Measurements from ENCODE around the gene IGLL5. TPM values are rescaled to one million over a fixed set of nuclear protein-coding genes. Genes with fewer than 3 reads are reported as not detected.
"Not testable (repeated sequence)": the region's sequence is repeated elsewhere in the genome, so short reads cannot be mapped to it uniquely, and the experiment has no call there.

IGLL5 gene
- total RNA-seq, 6 experiments from 2014 or later, result not detected

- Mint-ChIP-seq H3K9me3 (no peaks in the 10 kb centered on the region), H3K4me1 (ENCODE audit: low read depth) (no peaks in the 10 kb centered on the region), H3K36me3 (ENCODE audit: low read depth) (no peaks in the 10 kb centered on the region), H3K27ac (no peak overlapping the region), H3K27me3 (ENCODE audit: insufficient read depth) (peaks cover 17% of the 10 kb centered on the region), H3K4me3 (no peak overlapping the region)
- DNase-seq, result no peak
- TF ChIP-seq CTCF (IDR thresholded peaks at IDR 0.05), result no peak
These were observed 7.4 kb downstream of the IGLL5 start for GRCh38 chr22:22894740-22895731.

GRCh38 chr22:22895776-22896445, 8.3 kb downstream of the IGLL5 start:
- Mint-ChIP-seq H3K36me3 (ENCODE audit: low read depth) (no peaks in the 10 kb centered on the region), H3K9me3 (no peaks in the 10 kb centered on the region), H3K4me1 (ENCODE audit: low read depth) (no peaks in the 10 kb centered on the region), H3K4me3 (no peak overlapping the region), H3K27me3 (ENCODE audit: insufficient read depth) (peaks cover 15% of the 10 kb centered on the region), H3K27ac (no peak overlapping the region)
- no peak for TF ChIP-seq CTCF (IDR thresholded peaks at IDR 0.05)
- DNase-seq, result no peak

GRCh38 chr22:22896601-22897000, 9.0 kb downstream of the IGLL5 start:
- Mint-ChIP-seq H3K27ac (no peak overlapping the region), H3K27me3 (ENCODE audit: insufficient read depth) (peaks cover 22% of the 10 kb centered on the region), H3K4me1 (ENCODE audit: low read depth) (no peaks in the 10 kb centered on the region), H3K4me3 (no peak overlapping the region), H3K9me3 (no peaks in the 10 kb centered on the region), H3K36me3 (ENCODE audit: low read depth) (no peaks in the 10 kb centered on the region)
- DNase-seq, result no peak
- no peak for TF ChIP-seq CTCF (IDR thresholded peaks at IDR 0.05)

GRCh38 chr22:22897091-22897490, 9.5 kb downstream of the IGLL5 start:
- no peak overlapping the region for H3K4me3 Mint-ChIP-seq
- no peaks in the 10 kb centered on the region for H3K36me3 Mint-ChIP-seq (ENCODE audit: low read depth)
- peaks cover 26% of the 10 kb centered on the region for H3K27me3 Mint-ChIP-seq (ENCODE audit: insufficient read depth)
- H3K27ac Mint-ChIP-seq, result no peak overlapping the region
- no peak for TF ChIP-seq CTCF (IDR thresholded peaks at IDR 0.05)
- no peak for DNase-seq
- H3K4me1 Mint-ChIP-seq (ENCODE audit: low read depth), result no peaks in the 10 kb centered on the region
- no peaks in the 10 kb centered on the region for H3K9me3 Mint-ChIP-seq

GRCh38 chr22:22897947-22898346, 10.3 kb downstream of the IGLL5 start:
- no peak overlapping the region for H3K4me3 Mint-ChIP-seq
- no peaks in the 10 kb centered on the region for H3K36me3 Mint-ChIP-seq (ENCODE audit: low read depth)
- DNase-seq, result no peak
- no peaks in the 10 kb centered on the region for H3K9me3 Mint-ChIP-seq
- peaks cover 24% of the 10 kb centered on the region for H3K27me3 Mint-ChIP-seq (ENCODE audit: insufficient read depth)
- no peak overlapping the region for H3K27ac Mint-ChIP-seq
- TF ChIP-seq CTCF (IDR thresholded peaks at IDR 0.05), result no peak
- no peaks in the 10 kb centered on the region for H3K4me1 Mint-ChIP-seq (ENCODE audit: low read depth)

- H3K9me3 Mint-ChIP-seq; H3K4me3 Mint-ChIP-seq; H3K4me1 Mint-ChIP-seq (ENCODE audit: low read depth); H3K36me3 Mint-ChIP-seq (ENCODE audit: low read depth); DNase-seq; H3K27ac Mint-ChIP-seq: not testable (repeated sequence)
- peaks cover 24% of the 10 kb centered on the region for H3K27me3 Mint-ChIP-seq (ENCODE audit: insufficient read depth)
These were observed 10.9 kb downstream of the IGLL5 start for GRCh38 chr22:22898411-22898950.

- H3K27ac Mint-ChIP-seq; DNase-seq; H3K36me3 Mint-ChIP-seq (ENCODE audit: low read depth); H3K9me3 Mint-ChIP-seq; H3K4me1 Mint-ChIP-seq (ENCODE audit: low read depth); H3K4me3 Mint-ChIP-seq: not testable (repeated sequence)
- peaks cover 28% of the 10 kb centered on the region for H3K27me3 Mint-ChIP-seq (ENCODE audit: insufficient read depth)
These were observed 11.9 kb downstream of the IGLL5 start for GRCh38 chr22:22899342-22900080.
